H54 (cell line): ENCODE results near the gene BIRC7.

Experiments used
- DNase-seq: peaks from one replicate; pipeline ENCODE4 v3.0.0; 2011; ENCODE audit warnings: low spot score, mixed read lengths; ENCODE audit not compliant: insufficient read length
- FAIRE-seq: peaks from 3 replicates; lab custom pipeline; 2011; peaks lifted over from hg19 to GRCh38; lab: Jason Lieb, UNC
- POLR2A ChIP-seq: IDR thresholded peaks from 2 replicates; pipeline ENCODE4 v1.6.1; 2011; ENCODE audit warnings: low read depth, mild to moderate bottlenecking, low read length

Gene BIRC7

DNA sequence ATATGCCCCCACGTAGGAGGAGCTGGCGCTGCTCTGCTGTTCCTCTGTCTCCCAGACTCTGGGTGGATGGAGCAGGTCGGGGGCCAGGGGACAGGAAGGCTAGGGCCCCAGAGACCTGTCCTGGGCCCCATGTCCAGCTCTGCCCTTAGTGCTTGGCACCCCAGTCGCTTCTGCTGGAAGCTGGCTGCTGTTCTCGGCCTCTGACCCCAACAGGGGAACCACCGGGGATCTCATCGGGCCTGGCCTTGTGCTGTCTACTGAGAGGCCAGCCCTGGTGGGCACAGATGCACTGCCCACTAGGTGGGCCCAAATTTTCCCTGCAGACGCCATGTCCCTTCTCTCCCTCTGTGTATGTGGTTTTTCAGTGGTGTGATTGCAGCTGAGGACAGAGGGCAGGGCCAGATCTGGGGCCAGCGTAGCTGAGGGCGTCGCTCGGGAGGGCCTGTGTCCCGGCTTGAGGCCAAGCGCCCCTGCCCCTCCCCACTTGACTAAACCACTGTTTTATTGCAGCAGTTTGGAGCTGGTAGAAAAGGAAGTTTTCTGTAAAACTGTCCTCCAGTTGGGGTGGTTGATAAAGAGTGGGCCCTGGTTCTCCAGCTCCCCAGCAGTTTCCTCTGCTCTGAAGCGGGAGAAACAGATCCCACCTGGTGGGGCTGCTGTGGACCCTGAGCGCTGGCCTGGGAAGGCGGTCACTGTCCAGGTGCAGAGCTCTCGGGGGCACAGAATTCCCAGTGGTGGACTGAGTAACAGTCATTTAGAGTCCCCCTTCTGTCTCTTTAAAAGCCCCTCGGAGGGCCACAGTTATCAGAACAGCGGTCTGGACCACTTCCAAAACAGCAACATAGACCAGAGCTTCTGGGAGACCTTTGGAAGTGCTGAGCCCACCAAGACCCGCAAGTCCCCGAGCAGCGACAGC lies 51.3 kb downstream of the BIRC7 start:
- no peak for TF ChIP-seq POLR2A

DNA sequence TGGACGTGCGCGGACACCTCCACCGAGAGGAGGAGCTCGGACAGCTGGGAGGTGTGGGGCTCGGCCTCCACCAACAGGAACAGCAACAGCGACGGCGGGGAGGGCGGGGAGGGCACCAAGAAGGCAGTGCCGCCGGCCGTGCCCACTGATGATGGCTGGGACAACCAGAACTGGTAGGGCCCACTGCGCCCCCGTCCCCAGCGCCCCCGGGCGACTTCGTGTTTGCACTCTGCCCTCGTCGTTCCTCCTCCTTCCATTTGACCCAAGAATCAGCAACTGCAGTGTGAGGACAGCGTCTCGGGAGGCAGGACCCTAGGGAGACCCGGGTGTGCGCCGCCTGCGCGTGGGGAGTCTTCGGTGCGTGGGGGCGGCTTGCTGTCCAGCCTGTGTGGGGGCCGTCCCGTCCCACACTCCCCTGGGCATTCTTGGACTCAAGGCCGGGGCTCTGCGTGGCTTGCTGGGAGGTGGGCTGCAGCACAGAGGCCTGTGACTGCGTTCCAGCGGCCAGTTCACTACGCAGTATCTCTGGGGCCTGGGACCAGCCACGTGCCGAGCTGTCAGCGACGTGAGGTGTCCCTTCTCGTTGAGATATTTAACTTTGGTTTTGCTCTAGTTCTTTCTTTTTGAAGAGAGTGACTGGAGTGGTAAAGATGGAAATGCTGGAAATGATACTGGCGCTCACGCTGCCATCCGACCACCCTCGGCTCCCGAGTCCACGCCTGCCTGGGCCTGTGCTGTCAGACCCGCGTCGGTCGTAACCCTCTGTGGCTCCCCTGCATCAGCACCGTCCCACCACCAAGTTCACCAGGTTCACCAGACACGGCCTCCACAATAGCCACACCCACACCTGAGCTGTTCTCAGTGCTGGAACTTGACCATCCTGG lies 52.2 kb downstream of the BIRC7 start:
- no peak for FAIRE-seq
- DNase-seq, result no peak
- TF ChIP-seq POLR2A, result no peak

More for the DNA sequence above, 51.3 kb downstream of the BIRC7 start:
- FAIRE-seq, result no peak
- no peak for DNase-seq

DNA sequence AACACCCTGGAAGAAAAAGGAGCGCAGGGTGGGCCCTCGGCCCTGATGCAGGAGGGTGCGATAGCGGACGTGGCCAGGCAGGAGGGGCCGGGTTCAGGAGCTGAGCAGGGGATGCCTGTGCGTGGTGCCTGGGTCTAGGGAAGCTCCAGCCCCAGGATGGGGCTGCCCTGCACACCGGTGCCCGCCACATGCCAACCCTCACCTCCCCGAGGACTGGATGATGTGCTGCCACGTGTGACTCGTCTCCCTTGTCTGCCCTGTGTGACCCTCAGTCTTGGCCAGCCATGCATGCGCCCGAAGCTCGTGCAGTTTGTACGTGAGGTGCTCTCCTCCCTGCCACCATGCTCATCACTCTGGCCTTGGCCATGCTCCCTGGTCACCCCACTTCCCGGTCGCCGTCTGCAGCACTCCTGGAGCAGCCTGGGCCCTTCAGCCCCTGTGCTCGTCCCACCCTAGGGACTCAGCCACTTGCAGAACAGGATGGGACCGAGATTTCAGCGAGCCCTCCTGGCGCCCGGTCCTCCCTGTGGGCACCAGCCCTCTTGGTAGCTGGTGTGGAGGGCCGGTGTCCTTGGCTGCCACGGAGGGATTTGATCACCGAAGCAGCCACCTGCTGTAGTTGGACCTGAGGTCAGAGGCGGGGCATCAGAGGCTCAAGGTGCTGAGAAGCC lies 53.0 kb downstream of the BIRC7 start:
- DNase-seq, result no peak
- no peak for TF ChIP-seq POLR2A
- no peak for FAIRE-seq

DNA sequence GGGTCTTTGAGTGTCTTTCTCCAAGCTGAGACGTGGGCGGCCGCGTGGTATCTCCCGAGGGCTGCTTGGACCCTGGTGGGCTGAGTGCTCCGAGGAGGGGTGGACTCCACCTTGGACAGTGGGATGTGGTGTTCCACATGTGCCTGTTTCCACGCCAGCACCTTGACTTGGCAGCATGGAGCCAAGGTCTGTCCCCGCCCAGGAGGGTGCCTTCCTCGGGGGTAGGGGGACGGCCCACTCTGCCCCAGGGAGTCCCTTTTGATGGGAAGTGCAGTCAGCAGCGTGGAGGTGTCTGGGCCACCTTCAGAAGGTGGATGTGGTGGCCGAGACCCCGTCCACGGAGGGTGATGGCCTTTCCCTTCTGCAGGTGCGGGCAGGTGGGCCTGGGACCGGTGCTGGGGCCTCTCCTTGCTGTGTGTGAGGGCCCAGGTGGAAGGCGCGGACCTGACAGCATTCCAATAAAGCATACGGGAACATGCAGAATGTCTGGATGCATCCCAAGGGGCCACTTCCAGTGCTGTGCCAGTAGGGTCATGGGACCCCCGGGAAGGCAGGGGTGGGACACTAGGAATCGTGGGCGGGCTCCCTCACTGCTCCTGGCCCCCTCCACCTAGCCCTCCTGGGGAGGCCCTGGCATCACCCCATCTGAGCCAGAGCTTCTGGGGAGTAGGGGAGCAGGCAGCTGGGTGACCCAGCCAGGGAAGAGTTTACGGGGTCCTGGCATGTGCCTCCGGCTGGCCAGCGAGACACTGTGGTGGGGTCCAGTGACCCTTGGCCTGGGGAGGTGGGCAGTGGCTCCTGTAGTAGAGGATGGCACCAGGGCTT lies 53.8 kb downstream of the BIRC7 start:
- DNase-seq, result no peak
- TF ChIP-seq POLR2A, result no peak
- no peak for FAIRE-seq
